GM19193 (cell line): ENCODE data around the gene KCNH5.

Experiments used
- POLR2A ChIP-seq: IDR thresholded peaks from 4 replicates; pipeline ENCODE4 v1.6.1; 2011; ENCODE audit not compliant: insufficient read depth, insufficient read length; ENCODE audit errors: extremely low read depth

The KCNH5 gene

GRCh38 chr14:63030113-63030512 lies 15.1 kb downstream of the KCNH5 start:
- TF ChIP-seq POLR2A = no peak

DNA sequence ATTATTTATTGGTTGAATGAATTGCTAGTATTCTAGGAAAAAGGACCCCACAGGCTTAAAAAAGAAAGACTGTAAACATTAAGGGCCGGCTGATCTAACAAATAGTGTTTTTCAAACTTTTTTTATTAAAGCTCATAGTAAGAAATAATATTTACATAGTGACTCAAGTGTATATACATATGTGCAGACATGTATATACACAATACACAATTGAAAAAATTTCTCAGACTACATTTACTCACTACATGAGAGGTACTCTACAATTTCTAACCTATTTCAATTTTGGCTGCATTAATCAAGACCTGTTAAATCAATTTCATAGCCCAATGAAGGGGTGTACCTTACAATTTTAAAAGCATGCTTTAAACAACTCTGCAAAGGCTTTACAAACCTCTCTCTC lies 17.5 kb downstream of the KCNH5 start:
- TF ChIP-seq POLR2A = no peak

GRCh38 chr14:63026491-63026890 lies 18.8 kb downstream of the KCNH5 start:
- no peak for TF ChIP-seq POLR2A

GRCh38 chr14:63014621-63015020 lies 30.6 kb downstream of the KCNH5 start:
- no peak for TF ChIP-seq POLR2A

- no peak for TF ChIP-seq POLR2A
These were observed 33.1 kb downstream of the KCNH5 start for GRCh38 chr14:63012171-63012570.

- TF ChIP-seq POLR2A = no peak
These were observed 33.6 kb downstream of the KCNH5 start for GRCh38 chr14:63011623-63012022.

DNA sequence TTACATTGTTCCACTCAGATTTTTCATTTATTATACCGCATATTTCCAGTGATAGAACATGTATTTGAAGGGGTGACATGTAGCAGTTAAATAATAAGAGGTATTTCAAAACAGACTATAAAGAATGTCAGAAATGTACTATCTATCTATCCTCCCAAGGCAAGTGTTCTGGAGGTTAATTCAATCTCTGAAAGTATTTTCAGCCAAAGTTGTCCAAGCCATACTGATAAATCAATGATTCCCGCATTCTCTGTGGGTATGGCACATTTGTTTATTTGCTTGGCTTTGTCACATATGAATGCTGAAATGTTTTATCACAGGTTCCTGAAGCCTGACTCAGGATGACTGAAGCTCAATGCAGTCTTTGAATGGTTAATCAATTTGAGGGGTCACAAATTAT lies 35.8 kb downstream of the KCNH5 start:
- no peak for TF ChIP-seq POLR2A

GRCh38 chr14:63006531-63006930 lies 38.7 kb downstream of the KCNH5 start:
- TF ChIP-seq POLR2A = no peak

GRCh38 chr14:62994096-62994495 lies 51.2 kb downstream of the KCNH5 start:
- no peak for TF ChIP-seq POLR2A

GRCh38 chr14:62988967-62989366 lies 56.3 kb downstream of the KCNH5 start:
- TF ChIP-seq POLR2A = no peak

- TF ChIP-seq POLR2A = no peak
These were observed 61.4 kb downstream of the KCNH5 start for GRCh38 chr14:62983821-62984220.

DNA sequence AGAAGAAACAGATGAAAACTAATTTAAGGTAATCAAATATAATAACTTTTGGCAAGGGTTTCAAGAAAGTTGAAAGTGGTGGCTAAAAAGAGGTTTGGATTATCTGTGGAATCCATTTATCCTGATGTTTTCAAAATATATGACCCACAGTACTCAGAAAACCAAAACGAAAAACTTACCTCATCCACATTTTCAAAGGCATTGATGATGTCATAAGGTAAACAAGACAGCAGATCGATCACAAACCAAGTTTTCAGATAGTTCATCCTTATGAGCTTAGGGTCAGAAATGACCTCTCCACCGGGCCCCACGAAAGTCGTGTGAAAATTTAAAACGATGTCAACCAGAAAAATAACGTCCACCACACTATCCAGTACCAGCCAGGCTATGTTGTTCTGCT lies 64.6 kb downstream of the KCNH5 start:
- TF ChIP-seq POLR2A = no peak

- TF ChIP-seq POLR2A = no peak
These were observed 87.7 kb downstream of the KCNH5 start for GRCh38 chr14:62957562-62957961.

DNA sequence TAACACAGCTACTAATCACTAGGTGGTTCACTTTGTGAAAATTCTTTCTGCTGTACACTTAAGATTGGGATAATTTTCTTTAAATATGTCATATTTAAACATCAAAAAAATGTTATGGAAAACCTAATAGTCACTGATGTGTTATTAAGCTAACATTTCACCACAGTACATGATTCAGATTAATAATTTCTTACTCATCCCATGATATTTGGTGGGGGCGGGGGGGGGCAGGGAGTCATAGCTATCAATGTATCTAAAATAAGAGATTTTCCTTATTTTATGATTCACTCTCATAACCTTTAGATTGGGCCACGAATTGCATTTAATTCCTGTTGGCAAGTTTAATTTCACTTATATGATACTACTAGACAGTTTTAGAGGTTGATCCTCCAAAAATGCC lies 88.8 kb downstream of the KCNH5 start:
- no peak for TF ChIP-seq POLR2A

- no peak for TF ChIP-seq POLR2A
These were observed 91.1 kb downstream of the KCNH5 start for GRCh38 chr14:62954165-62954564.

- TF ChIP-seq POLR2A = no peak
These were observed 93.0 kb downstream of the KCNH5 start for GRCh38 chr14:62952226-62952625.

GRCh38 chr14:62947301-62947700 lies 98.0 kb downstream of the KCNH5 start:
- TF ChIP-seq POLR2A = no peak

- no peak for TF ChIP-seq POLR2A
These were observed 99.0 kb downstream of the KCNH5 start for GRCh38 chr14:62946221-62946620.

GRCh38 chr14:62943202-62943601 lies 102.1 kb downstream of the KCNH5 start:
- TF ChIP-seq POLR2A = no peak

DNA sequence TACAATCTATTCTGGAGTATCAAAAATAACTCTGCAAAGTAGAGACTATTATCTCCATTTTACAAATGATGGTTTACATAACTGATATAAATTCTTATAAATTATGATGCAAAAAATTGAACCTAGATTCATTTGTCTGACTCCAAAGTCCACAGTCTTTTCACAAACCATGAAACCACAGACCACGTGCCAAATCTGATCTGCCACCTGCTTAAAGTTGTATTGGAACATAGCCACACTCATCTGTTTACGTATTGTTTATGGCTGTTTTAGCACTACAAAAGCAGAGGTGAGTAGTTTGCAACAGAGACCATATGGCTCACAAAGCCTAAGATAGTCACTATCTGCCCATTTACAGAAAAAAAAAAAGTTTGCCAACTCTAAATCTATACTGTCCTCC lies 105.3 kb downstream of the KCNH5 start:
- no peak for TF ChIP-seq POLR2A
